D721Med (cell line): ENCODE data around the gene SLC22A31.
"Not testable (repeated sequence)": the region's sequence is repeated elsewhere in the genome, so short reads cannot be mapped to it uniquely, and the experiment has no call there.

Experiments
- DNase-seq: peaks from one replicate; pipeline ENCODE4 v3.0.0; 2011; ENCODE audit warnings: low spot score; ENCODE audit not compliant: insufficient read length
- FAIRE-seq: peaks from 2 replicates; lab custom pipeline; 2011; peaks lifted over from hg19 to GRCh38; lab: Jason Lieb, UNC
- CTCF ChIP-seq: IDR thresholded peaks from 2 replicates; pipeline ENCODE4 v1.5.1; 2012; ENCODE audit warnings: mild to moderate bottlenecking, control low read depth; ENCODE audit not compliant: insufficient read depth; ENCODE audit errors: missing control alignments

SLC22A31 gene

GRCh38 chr16:89171216-89172170 is 28.8 kb downstream of the SLC22A31 start, which contains the start of gene CDH15:
Gene CDH15 (plus strand): TSS chr16:89171748. CDS start chr16:89171832, 84 bp downstream.
- FAIRE-seq (no peak), DNase-seq (peak; percentile 82)

GRCh38 chr16:89170346-89171215 is 29.8 kb downstream of the SLC22A31 start:
- TF ChIP-seq CTCF = no peak
- no peak for FAIRE-seq
- DNase-seq = no peak

More at GRCh38 chr16:89171216-89172170, 28.8 kb downstream of the SLC22A31 start, which contains the start of gene CDH15:
- no peak for TF ChIP-seq CTCF

GRCh38 chr16:89169778-89170177 is 30.6 kb downstream of the SLC22A31 start:
- no peak for TF ChIP-seq CTCF
- no peak for DNase-seq
- FAIRE-seq = no peak

- TF ChIP-seq CTCF = no peak
- FAIRE-seq = no peak
- DNase-seq = no peak
These were observed 31.8 kb downstream of the SLC22A31 start for GRCh38 chr16:89168381-89169189.

GRCh38 chr16:89167425-89167941 is 32.9 kb downstream of the SLC22A31 start:
- DNase-seq = peak; percentile 80
- no peak for FAIRE-seq
- peak; percentile 73 for TF ChIP-seq CTCF

- no peak for TF ChIP-seq CTCF
- FAIRE-seq (no peak), DNase-seq (no peak)
These were observed 33.5 kb downstream of the SLC22A31 start for GRCh38 chr16:89166696-89167424.

GRCh38 chr16:89165681-89165979 is 34.7 kb downstream of the SLC22A31 start:
- DNase-seq, FAIRE-seq: not testable (repeated sequence)
